UCSD-AML1 (cell line): Measurements from ENCODE around the gene TIGIT.
"Not testable (repeated sequence)": the region's sequence is repeated elsewhere in the genome, so short reads cannot be mapped to it uniquely, and the experiment has no call there.

ENCODE experiments used
- DNase-seq: peaks from one replicate; lab custom pipeline; 2025; ENCODE audit not compliant: unreplicated experiment; lab: John Stamatoyannopoulos, UW

Gene TIGIT

DNA sequence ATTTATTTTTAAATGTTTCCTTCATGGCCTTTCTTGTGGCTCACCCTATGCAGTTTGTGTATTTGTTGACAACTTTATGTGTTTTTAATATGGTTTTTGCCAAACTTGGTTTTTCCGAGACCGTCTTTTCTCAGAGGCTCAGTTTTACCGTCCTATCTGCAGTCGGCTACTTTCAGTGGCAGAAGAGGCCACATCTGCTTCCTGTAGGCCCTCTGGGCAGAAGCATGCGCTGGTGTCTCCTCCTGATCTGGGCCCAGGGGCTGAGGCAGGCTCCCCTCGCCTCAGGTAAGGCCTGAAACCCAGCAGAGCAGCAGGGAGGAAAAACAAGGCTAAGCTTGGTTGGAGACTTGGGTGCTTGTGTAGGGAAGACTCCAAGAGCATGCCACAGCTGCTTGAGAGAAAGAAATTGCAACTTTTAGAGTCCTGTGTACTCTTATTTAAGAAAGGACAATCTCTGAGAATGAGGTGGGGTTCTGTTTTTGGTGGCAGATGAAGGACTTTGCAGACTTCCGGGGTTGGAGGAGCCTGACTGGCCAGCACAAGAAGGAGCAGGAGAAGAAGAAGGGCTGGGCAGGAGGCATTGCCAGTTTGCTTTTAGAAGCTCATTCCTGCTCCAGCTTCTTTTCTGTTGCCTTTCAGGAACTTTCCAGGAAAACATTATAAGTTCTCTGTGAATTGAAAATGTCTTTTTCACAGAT, at the start of gene TIGIT:
Gene TIGIT (plus strand): TSS at position 191 of the 698 bp plus-strand sequence. CDS start 34 bp downstream, at position 225.
- no peak for DNase-seq

GRCh38 chr3:114252954-114253353, 40.9 kb upstream of the TIGIT start:
- DNase-seq: no peak

- no peak for DNase-seq
These were observed 40.3 kb upstream of the TIGIT start for GRCh38 chr3:114253505-114253904.

- no peak for DNase-seq
These were observed 34.3 kb upstream of the TIGIT start for GRCh38 chr3:114259566-114259965.

DNA sequence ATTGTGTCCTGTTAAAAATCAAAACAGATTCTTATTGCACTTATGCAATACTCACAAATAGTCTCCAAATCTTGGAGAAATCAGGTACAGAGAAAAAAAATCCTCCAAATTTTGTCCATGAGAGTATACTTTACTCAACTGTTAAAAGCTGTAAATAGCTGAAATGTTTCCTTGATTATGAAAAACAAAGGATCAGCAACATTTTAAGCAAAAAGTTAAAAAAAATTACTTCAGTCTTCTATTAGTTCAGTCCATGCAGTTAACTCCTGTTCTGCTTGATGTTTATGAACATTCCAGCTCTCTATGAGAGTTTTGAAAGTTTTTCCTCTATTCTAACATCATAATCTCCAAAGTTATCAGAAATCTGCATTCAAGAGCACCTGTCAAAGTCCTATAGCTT, 33.7 kb upstream of the TIGIT start:
- DNase-seq: no peak

DNA sequence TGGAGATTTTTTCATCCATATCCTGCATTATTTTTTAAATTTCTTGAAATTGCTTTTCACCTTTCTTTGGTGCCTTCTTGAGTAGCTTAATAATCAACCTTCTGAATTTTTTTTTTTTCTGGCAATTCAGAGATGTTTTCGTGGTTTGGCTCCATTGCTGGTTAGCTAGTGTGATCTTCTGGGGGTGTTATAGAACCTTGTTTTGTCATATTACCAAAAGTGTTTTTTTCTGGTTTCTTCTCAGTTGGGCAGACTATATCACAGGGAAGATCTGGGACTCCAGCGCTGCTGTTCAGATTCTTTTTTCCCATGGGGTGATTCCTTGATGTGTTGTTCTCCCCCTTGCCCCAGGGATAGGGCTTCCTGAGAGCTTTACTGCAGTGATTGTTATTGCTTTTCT, 23.8 kb upstream of the TIGIT start:
- no peak for DNase-seq

DNA sequence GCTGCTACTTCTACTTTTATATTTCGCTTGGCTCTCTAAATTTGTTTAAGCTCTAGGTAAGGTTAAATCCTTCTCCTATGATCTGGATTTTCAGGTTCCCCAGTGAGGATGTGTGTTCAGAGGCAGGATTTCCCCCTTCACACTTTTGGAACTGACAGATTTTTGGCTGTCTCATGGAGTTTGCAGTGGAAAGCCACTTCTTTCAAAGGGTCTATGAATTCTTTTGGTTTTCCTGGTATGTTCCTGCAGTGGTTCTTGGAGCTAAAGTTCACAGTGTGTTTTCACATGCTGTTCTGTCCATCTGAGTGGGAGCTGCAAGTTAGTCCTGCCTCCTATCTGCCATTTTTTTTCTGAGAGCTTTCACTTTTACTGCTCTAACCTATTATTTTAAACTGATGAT, 21.6 kb upstream of the TIGIT start:
- no peak for DNase-seq

- DNase-seq: no peak
These were observed 18.9 kb upstream of the TIGIT start for GRCh38 chr3:114274929-114275328.

DNA sequence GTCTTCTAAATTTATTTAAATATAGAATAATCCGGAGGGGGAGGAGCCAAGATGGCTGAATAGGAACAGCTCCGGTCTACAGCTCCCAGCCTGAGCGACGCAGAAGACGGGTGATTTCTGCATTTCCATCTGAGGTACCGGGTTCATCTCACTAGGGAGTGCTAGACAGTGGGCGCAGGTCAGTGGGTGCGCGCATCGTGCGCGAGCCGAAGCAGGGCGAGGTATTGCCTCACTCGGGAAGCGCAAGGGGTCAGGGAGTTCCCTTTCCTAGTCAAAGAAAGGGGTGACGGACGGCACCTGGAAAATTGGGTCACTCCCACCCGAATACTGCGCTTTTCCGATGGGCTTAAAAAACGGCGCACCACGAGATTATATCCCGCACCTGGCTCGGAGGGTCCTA, 17.0 kb upstream of the TIGIT start:
- DNase-seq: not testable (repeated sequence)

- no peak for DNase-seq
These were observed 9.2 kb upstream of the TIGIT start for GRCh38 chr3:114284644-114285043.

DNA sequence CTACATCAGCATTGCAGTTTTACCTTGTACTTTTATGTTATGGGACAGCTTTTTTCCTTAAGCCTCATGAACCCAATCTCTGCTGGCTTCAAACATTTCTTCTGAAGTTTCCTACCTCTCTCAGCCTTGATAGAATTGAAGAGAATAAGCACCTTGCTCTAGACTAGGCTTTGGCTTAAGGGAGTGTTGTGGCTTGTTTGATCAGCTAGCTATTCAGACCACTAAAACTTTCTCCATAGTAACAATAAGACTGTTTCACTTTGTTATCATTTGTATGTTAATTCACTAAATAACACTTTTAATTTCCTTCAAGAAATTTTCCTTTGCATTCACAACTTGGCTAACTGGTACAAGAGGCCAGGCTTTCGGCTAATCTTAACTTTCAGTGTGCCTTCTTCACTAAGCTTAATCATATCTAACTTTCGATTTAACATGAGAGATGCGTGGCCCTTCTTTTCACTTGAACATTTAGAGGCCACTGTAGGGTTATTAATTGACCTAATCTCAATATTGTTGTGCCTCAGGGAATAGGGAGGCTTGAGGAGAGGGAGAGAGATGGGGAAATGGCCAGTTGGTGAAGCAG, 8.1 kb upstream of the TIGIT start:
- no peak for DNase-seq

DNA sequence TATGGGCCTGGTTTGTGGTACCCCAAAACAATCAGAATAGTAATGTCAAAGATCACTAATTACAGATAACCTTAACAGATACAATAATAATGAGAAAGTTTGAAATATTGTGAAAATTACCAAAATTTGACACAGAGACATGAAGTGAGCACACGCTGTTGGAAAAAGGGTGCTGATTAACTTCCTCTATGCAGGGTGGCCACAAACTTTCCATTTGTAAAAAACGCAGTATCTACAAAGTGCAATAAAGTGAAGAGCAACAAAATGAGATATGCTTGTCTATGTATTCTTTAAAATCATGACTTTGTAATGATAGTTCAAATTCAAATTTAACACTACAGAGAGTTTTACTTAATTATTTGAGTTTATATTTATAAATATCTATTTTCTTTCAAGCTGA, 7.6 kb upstream of the TIGIT start:
- no peak for DNase-seq

DNA sequence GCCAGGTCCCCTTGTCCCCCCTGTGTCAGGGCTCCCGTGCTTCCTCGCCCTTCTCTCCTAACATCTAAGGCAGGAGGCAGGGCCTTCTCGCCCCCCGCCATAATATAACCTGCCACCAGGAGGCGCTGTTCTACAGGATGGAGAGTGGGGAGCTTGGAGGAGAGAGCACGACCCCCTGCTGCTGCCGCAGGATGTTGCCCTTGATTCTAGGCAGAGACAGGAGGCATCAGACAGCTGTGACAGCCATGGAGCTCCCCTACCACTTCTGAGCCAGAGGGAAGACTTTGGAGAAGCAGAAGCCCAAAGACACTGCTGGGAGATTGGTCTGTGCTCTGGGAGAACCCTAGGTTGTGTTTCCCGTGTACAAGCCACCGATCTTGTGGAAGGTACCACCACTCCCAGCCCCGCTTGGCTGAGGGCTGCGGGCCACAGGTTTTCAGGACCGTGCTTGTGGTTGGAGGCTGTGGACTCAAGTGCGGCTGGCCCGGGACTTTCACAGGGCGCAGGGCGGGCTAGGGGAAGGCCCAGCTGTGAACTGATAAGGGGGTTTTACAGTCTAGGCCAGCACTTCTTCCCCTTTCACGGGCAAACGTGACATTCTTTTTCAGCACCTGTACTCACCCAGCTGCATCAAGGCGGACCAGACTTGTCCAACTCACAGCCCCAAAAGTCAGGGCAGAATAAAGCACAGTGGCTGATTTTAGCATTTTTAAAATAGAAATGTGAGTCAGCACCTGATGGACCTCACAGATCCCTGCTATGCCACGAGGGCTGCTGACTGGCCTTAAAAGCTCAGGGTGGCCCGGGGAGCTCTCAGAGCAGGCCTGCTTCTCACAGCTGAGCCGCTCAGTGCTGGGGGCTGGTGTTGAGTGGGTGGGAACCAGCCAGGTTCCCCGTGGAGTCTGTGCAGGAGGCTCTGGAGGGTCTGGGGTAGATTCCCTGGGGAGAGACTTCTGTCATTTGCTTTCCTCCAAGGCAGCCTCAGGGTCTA, 2.6 kb upstream of the TIGIT start:
- DNase-seq: peak; percentile 51

GRCh38 chr3:114294940-114295480, 1.2 kb downstream of the TIGIT start:
- no peak for DNase-seq

DNA sequence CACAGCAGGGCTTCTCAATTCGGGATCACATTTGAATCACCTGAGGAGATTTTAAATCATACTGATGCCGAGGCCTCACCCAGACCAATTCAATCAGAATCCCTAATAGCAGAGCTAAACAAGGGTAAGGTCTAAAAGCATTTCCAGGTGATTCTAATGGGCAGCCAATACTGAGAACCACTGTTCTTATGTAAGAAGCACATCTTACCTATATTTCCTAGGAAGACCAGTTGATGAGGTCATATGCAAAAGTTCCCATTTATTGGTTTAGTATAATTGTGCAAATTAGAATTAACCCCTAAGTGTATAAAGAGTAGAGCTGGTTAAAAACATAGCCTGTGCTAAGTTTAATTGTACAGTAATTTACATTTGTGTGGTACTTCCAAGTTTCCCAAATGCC, 2.1 kb downstream of the TIGIT start:
- DNase-seq: no peak

GRCh38 chr3:114299421-114299820, 5.6 kb downstream of the TIGIT start:
- no peak for DNase-seq

- DNase-seq: no peak
These were observed 6.3 kb downstream of the TIGIT start for GRCh38 chr3:114299941-114300624.

- no peak for DNase-seq
These were observed 13.5 kb downstream of the TIGIT start for GRCh38 chr3:114307222-114307830.

GRCh38 chr3:114307832-114308231, 14.0 kb downstream of the TIGIT start:
- DNase-seq: no peak

DNA sequence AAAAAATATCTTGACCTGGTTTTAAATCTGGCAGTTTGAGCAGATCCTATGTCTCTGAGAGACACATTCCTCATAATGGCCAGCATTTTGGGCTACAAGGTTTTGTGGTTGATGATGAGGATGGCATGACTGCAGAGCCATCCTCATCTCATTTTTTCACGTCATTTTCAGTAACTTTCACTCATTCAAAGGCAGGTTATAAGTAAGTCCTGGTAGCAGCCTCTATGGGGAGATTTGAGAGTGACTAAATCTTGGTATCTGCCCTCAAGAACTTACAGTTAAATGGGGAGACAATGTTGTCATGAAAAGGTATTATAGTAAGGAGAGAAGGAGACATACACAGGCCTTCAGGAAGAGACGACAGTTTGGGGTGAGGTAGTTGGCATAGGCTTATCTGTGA, 14.5 kb downstream of the TIGIT start:
- no peak for DNase-seq
